NCI-H82 treated with DMSO at 0.1 percent for 48 hours (cell line): ENCODE measurements around the gene D2HGDH.
"Not testable (repeated sequence)": the region's sequence is repeated elsewhere in the genome, so short reads cannot be mapped to it uniquely, and the experiment has no call there.

Source experiments
- DNase-seq: peaks from one replicate; lab custom pipeline; 2025; ENCODE audit not compliant: unreplicated experiment; lab: John Stamatoyannopoulos, UW

The D2HGDH gene

GRCh38 chr2:241748468-241749256 lies 14.2 kb downstream of the D2HGDH start:
- no peak for DNase-seq

DNA sequence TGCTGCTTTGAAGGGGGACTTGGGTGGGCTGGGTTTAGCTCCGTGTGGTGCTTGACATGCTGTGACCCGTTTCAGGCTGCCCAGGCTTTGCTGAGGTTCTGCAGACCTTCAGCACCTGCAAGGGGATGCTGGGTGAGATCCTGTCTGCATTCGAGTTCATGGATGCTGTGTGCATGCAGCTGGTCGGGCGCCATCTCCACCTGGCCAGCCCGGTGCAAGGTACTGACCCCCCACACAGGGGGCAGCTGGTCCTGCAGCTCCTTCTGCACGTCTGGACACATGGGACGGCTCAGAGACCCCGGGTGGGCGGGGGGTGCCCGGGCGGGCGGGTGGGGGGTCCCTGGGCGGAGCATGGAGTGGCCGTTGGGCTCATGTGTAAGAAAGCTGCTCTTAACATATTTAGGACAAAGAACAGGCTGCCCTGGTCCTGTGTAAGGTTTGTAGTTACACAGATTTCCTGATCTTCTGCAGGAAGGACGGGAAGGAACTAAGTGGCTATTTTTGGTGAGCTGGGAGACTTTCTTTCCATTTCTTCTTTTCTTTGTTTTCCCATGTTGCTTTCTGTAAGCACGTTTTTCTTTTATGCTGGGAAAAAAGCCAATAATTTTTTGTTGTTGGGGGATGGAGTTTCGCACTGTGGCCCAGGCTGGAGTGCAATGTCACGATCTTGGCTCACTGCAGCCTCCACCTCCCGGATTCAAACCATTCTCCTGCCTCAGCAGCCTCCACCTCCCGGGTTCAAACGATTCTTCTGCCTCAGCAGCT lies 15.8 kb downstream of the D2HGDH start:
- no peak for DNase-seq

DNA sequence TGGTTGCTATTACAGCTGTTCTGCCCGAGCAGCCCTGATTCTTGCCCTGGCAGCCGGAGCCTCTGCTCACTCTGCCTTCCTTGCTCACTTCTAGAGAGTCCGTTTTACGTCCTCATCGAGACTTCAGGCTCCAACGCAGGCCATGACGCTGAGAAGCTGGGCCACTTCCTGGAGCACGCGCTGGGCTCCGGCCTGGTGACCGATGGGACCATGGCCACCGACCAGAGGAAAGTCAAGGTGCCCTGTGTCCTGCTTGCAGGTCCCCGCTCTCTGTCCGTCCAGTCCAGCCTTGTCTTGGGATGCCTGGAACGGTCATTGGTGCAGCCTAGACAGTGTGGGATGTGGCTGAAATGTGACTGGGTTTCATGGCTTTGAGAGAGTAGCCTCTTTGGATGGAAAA lies 16.7 kb downstream of the D2HGDH start:
- DNase-seq: no peak

DNA sequence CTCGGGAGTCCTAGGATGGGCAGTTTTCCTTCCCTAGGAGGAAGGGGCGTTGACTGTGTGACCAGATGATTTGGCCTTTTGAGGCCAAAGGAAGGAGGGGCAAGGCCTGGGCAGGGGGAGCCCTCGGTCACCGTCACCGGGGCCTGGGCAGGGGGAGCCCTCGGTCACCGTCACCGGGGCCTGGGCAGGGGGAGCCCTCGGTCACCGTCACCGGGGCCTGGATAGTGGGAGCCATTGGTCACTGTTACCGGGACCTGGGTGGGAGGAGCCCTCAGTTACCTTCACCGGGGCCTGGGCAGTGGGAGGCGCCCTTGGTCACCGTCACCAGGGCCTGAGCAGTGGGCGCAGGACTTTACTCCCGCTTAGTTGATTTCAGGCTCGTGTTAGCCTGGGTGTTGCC lies 17.3 kb downstream of the D2HGDH start:
- DNase-seq: no peak

- DNase-seq: no peak
Measured at GRCh38 chr2:241752253-241752652, 17.8 kb downstream of the D2HGDH start.

DNA sequence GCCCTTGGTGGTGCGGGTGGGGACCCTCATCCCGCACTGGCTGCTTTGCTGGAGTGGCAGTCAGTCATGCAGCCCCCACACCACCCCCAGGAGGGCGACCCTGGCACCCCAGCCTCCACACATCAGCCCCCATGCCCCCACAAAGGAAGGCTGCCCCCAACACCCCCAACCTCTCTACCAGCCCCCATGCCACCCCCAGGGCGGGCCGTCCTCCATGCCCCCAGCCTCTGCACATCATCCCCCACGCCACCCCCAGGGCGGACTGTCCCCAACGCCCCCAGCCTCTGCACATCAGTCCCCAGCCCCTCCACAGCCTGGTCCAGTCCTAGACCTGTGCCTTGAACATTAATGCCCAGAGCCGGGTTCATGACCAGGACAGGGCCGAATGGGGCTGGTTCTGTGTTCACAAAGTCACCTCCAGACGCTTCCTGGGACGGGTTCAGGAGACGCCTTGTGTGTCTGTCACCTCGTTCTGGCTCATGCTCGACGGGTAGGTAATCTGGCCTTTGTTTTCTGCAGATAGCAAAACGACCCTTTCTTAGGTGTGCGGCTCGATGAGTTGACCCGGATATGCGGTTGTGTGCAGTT lies 18.4 kb downstream of the D2HGDH start:
- no peak for DNase-seq

DNA sequence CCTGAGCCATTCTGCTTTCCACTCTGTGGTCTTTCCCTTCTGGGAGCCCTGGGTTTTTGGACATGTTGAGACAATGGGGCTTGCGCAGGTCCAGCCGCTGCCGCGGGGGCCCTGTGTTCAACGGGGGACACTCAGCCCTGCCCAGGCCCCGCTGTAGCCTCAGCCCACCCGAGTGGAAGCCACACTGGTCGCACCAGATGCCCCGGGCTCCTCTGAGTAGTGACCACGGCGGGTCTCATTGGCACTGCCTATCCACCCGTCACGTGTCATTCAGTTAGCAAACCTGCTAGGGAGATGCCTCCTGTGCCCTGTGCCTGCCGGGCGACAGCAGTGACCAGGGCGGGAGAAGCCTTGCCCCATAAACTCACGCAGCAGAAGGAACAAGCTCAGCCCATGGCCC lies 19.1 kb downstream of the D2HGDH start:
- no peak for DNase-seq

GRCh38 chr2:241754042-241754441 lies 19.6 kb downstream of the D2HGDH start:
- no peak for DNase-seq

DNA sequence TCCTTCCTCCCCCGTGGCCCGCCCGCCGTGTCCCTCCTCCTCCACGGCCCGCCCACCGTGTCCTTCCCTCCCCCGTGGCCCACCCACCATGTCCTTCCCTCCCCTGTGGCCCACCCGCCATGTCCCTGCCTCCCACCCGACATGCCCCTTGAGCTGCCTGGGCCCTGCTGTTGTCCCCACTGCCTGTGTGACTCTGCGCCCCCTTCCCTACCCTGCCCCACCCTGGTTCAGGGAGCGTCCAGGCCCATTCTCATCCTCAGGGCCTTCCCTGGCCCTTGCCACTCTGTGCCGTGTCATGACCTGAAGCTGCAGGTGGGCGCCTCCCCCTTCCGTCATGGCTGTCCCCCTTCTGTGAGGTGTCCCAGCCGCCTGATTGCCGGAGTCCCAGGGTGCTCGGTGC lies 20.7 kb downstream of the D2HGDH start:
- no peak for DNase-seq

- DNase-seq: no peak
Measured at GRCh38 chr2:241755777-241756176, 21.3 kb downstream of the D2HGDH start.

DNA sequence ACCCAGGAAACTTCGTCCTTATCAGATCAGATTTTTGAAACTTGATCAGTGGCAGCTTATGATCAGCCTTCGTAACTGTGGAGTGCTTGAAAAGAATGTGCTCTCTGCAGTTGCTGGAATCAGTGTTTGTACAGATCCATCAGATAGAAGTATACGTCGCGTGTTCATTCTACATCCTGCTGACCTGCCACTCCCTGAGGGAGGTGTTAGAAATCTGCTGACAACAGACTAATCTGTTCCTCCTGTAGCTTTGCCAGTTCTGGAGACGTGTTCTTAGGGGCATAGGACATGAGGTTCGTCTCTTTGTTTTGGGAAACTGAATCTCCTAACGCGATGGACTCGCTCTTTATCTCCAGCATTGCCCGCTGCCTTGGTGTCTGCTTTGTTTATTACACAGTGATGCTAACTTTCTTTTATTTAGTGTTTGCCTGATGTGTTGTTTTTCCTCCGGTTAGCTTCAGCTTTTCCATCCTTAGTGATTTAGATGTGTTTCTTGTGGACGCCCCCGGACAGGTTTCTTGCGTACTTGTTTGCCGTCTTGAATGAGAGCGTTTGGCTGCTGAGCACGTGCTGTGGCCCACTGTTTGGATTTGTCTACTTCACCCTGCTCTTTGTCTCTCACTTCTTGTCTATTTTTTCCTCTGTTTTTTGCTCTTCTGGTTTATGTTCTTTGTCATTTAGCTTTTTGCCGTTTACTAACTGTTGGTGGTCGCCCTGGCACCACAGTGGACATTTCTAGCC lies 24.8 kb downstream of the D2HGDH start:
- DNase-seq: no peak

GRCh38 chr2:241759893-241760292 lies 25.5 kb downstream of the D2HGDH start:
- DNase-seq: not testable (repeated sequence)

- no peak for DNase-seq
Measured at GRCh38 chr2:241760301-241760771, 25.9 kb downstream of the D2HGDH start.

- no peak for DNase-seq
Measured at GRCh38 chr2:241762321-241762932, 28.0 kb downstream of the D2HGDH start.

DNA sequence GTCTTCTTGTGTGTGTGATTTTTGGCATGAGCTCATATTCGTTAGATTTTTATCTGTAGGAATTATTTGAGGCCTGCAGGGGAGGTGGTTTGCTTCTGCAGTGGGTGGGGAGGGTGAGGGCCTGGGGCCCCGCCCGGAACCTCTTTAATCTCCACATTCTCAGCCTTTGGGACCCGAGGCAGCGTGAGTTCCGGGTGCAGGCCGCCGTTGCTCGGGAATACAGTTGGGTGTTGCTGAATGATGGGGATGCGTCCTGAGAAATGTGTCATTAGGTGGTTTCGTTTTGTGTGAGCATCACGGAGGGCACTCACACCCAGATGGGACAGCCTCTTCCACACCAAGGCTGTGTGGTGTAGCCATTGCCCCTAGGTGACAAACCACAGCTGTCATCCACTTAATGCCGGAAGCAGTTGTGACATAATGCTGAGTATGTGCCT lies 28.5 kb downstream of the D2HGDH start:
- DNase-seq: no peak

- DNase-seq: no peak
Measured at GRCh38 chr2:241763551-241764274, 29.3 kb downstream of the D2HGDH start.

DNA sequence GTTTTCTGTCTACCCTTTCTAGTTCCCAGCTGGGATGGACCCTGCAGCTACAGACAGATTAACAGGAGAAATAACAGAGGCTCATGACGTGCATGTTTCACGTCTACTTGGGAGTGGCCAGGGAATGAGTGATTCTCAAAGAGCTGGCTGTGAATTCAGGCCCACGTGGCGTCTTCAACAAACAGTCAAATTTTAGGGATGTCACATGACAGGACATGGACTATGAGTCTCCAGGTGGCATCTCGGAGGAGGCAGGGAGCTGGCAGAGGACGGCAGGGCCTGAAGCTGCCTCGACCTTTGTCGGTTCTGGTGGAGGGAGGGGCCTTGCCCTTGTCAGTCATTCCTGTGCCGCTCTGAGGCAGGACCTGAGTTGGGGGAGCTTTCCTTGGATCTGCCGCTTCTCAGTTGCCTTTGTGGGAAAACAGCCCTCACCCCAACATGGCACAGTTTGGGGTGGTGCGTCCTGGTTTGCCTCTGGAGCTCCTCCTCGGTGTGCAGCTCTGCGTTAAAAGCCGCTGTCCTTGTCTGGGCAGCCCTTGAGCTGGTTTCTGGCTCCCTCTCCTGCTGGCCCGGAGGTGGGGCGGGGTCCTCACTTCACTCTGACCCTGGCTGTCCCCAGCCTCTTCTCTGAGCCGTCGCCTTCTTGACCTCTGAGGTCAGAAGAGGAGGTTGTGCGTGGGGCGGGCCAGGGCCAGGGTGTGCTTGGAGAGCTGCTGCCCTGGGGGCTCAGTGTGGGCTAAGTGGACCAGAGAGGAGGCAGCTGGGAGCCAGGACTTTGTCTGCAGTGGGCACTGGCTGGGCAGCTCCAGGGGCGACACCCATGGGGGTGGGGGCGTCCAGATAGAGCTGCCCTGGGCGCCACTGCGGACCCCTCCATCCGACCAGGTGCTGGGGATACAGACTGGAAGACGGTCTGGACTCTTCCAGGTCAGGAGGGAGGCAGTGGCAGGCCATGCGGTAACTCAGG lies 30.1 kb downstream of the D2HGDH start:
- no peak for DNase-seq

GRCh38 chr2:241767464-241768250 lies 33.2 kb downstream of the D2HGDH start:
- no peak for DNase-seq
